Kidney tubule cell (primary cell): ENCODE data around the gene SHANK3.

Source experiments
- DNase-seq: peaks from one replicate; pipeline ENCODE4 v3.0.0-alpha.2; 2018; ENCODE audit warnings: low spot score

Gene SHANK3

GRCh38 chr22:50699756-50700386 is 27.2 kb downstream of the SHANK3 start:
- DNase-seq, result no peak

DNA sequence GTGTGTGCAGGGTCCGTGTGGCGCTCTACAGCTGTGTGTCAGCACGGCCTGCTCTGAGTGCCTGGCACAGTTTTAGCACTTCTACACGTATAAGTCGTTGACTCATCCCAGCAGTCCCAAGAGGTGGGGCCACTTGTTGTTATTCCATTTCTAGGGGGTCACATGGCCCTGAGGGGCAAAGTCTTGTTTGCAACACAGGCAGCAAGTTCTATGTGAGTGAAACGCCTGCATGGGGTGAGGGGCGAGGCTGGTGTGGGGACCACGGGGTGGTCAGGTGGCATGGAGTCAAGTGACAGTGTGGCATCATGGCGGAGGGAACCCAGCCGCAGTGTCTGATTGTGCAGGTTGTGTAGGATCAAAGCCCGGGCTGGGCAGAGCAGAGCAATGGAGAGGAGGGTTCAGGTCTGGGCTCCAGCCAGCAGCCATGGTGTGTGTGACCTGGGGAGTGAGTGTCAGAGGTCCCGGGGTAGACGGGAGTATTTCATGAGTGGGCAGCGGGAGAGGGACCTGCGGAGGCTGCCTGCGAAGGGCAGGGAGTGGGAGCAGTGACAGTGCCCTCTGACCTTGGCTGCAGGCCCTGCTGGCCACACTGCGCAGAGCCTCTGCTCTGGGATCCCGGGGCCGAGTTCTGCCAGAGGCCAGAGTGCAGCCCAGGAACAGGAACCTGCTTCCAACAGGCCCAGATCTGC is 27.9 kb downstream of the SHANK3 start:
- no peak for DNase-seq

GRCh38 chr22:50701076-50701419 is 28.4 kb downstream of the SHANK3 start:
- DNase-seq, result no peak

- no peak for DNase-seq
Observed at GRCh38 chr22:50701428-50702154, 29.0 kb downstream of the SHANK3 start.

DNA sequence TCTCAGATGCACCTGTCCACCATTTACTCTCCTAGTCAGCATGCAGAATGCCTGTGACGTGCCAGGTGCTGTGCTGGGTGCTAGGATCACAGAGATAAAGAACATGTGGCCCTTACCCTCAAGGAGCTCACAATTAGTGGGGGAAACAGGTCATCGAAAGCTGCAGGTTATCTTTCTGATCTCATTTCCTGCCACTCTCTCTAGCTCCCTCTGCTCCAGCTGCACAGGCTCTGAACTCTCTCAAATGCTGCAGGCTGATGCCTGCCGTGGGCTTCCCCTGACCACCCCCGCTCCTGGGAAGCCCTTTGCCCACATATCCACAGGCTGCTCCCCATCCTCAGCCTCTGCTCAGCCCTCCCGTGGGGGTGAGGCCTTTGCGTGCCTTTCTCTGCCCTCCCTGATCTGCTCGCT is 29.6 kb downstream of the SHANK3 start:
- DNase-seq, result no peak

DNA sequence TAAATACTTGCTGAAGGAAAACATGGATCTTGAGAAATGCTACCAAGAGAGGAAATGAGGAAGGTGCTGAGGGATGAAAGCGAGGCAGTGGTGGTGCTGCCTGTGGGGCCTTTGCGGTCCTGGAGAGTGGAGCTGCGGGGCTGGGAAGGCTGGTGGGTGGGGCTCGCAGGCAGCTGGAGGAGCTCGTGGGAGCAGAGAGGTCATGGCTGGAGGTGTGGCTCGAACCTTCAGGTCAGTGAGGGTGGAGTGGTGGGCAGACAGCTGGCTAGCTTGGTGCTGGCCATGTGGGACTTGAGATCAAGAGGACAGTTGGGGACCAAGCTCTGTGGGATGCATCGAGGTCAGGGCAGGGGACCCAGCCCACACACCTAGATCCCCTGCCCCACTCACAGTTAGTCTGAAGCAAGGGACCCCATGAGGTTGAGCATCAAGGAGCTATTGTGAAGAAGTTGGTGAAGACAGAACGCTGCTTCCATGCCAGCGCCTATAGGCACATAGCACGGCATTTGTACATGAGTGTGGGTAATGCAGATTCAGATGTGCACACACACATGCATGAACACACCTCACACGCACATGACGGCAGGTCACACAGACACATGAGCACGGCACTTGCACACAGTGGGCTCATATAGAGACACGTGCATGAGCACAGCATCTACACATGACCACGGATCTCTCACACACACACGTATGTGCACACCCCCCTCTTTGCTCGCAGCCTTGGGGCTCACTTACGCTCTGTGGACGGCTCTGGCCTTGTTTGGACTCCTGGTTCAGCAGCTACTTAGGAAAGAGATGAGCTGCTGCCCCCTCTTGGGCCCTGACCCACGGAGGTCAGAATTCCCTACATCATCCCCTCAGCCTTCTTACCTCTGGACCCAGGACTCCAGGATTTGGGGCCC is 30.4 kb downstream of the SHANK3 start:
- no peak for DNase-seq

DNA sequence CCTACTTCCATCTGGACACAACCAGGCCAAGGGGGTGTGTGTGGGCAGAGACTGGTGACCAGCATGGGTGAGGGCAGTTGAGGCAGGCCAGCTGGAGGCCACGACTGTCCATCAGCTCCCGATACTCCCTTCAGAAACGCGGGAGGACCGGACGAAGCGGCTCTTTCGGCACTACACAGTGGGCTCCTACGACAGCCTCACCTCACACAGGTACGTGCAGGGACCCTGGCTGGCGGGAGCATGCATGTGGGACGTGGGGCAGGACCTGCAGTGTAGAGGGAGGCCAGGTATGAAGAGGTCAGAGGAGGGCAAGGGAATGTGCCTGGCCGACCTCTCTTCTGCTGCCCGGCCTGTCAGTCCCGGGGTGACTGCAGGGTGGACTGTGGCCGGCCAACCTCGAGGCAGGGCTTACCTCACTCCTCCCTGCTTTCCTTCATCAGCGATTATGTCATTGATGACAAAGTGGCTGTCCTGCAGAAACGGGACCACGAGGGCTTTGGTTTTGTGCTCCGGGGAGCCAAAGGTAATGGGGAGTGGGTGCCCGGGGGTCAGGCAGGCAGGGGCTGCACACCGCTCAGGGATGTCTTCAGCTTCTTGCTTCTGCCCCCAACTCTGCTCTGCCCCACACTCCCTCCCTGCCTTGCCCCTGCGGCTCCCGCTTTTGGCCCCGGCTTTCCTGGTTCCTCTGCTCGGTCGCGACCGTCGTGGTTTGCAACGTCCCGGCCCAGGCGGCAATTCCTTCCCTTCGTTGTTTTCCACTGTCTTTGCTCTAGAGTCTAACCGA is 31.3 kb downstream of the SHANK3 start:
- no peak for DNase-seq

- DNase-seq, result no peak
Observed at GRCh38 chr22:50704510-50705218, 32.0 kb downstream of the SHANK3 start.

GRCh38 chr22:50705219-50705691 is 32.6 kb downstream of the SHANK3 start:
- peak; percentile 75 for DNase-seq

DNA sequence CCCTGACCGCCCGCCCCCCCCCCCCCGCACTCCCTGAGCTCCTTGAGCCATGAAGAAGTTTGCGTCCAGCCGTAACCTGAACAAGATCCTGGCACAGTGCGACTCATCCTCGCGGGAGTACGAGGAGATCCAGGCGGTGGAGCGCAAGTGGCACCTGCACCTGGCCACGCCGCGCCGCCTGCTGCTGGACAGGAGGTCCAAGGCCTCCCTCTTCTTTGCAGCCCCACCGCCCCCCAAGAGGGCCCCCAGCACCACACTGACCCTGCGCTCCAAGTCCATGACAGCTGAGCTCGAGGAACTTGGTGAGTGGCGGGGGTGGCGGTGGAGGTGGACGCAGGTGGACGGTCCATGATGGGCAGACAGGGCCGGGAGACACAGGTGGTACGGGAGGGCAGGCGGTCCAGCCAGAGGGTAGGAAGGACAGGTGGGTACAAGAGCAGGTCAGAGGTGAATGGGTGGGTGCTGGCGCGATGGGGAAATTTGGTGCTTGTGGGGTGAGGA is 33.3 kb downstream of the SHANK3 start:
- no peak for DNase-seq

- no peak for DNase-seq
Observed at GRCh38 chr22:50706481-50707125, 34.0 kb downstream of the SHANK3 start.

DNA sequence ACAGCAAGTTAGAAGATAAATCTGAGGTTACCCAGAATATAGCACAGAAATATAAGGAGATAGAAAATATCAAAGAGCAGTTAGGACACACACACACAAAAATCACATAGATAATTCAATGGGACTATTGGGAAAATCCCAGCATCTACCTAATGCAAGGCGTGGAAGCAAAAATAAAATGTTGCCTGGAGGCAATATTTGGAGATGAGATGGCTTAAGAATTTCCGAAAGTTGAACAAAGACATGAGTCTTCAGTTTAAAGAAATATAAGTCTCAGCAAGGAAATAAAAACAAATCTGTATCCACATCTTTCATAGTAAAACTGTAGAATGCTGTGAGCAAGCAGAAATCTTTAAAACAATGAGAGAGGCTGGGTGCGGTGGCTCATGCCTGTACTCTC is 35.9 kb downstream of the SHANK3 start:
- DNase-seq, result no peak

GRCh38 chr22:50708996-50709395 is 36.4 kb downstream of the SHANK3 start:
- DNase-seq, result no peak

DNA sequence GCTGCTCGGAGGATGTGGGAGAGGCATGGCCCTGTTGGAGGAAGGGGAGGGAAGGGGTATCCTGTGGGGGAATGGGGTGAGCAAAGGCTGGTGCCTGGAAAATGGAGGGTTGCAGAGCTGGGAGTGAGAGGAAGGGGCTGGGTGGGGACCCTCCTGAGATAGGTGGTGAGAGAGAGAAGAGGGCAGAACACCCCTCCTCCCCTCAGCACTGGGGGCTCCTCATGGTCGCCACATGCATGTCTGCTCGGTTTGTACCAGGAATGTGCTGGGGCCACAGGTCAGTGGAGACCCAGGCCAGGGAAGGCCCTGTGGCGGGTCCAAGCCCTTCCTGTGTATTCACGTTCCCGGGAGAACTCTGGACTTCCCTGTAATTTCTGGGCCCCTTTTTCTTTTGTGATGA is 37.6 kb downstream of the SHANK3 start:
- no peak for DNase-seq

DNA sequence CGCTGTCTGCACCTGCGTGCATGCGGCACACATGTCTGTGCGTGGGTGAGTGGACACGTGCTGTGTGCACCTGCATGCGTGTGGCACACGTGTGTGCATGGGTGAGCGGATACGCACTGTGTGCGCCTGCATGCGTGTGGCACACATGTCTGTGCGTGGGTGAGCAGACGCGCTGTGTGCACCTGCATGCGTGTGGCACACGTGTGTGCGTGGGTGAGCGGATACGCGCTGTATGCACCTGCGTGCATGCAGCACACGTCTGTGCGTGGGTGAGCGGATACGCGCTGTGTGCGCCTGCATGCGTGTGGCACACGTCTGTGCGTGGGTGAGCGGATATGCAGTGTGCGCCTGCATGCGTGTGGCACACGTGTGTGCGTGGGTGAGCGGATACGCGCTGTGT is 38.3 kb downstream of the SHANK3 start:
- no peak for DNase-seq

- no peak for DNase-seq
Observed at GRCh38 chr22:50711446-50712340, 39.1 kb downstream of the SHANK3 start.

DNA sequence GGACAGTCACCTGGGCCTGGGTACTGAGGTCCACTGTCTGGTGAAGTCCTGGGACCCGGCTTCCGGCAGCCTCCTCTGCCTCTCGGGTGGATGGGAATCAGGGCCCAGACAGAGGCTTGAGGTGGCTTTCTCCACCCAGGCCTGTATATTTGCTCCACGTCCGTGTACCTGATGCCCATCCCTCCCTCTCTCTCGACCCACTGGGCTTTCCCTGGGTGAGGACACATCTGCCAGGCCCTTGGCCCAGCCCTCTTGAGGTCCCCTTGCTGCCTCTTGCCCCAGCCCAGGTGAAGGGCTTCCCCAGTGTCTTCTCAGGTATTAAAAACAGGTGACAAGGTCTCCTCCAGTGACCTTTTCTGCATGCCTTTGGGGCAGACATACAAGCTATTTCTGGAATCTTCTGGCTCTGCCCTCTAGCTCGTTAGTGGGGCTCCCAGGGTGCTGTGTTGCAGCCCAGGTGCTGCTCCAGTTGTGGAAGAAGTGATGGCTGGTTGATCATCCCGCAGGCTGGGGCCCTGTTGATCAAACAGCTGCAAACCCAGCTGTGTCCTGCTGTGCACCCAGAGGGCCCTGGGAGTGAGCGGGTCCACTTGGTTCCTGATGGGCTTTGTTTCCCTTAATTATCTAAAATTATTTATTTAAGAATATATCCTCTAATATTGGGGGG is 39.9 kb downstream of the SHANK3 start:
- no peak for DNase-seq

DNA sequence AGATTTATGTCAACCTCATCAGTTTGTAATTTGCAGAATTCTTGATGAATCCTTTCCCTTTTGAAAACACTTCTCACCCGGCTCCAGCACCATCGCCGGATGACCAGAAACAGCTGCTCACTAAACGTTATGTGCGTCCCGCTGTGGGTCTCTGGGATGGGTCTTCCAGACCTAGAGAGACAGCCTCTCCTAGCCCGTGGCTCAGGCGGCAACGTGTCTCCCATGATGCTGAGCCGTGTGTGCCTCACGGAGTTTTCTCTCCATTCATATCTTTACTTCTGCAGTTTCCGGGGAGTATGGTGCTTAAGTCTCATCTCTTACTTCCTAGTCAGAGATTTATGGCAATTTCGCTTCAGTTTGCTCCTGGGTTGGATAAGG is 40.4 kb downstream of the SHANK3 start:
- no peak for DNase-seq
